ENCODE data around the gene KLHL6.

GRCh38 chr3:183496311-183496710 lies 59.2 kb downstream of the KLHL6 start:
- TF ChIP-seq POLR2A (IDR thresholded peaks at IDR 0.05) = no peak
- TF ChIP-seq CTCF (IDR thresholded peaks at IDR 0.05) = no peak

Measured in upper lobe of left lung (tissue), 4 donors.